OCI-LY3 (cell line): ENCODE data around the gene ZNF677.
"Not testable (repeated sequence)": the region's sequence is repeated elsewhere in the genome, so short reads cannot be mapped to it uniquely, and the experiment has no call there.

ENCODE experiments used
- CTCF ChIP-seq: fragments of 200-600, 300-600 bp; sonication (generic); IDR thresholded peaks from 2 replicates; pipeline ENCODE4 v1.5.1; 2014; ENCODE audit warnings: antibody characterized with exemption, low read length, low read depth
- EZH2phosphoT487 ChIP-seq: fragments of 200-600 bp; shearing (Covaris generic); IDR thresholded peaks from 2 replicates; pipeline ENCODE4 v1.6.1; 2018; ENCODE audit warnings: antibody characterized with exemption, mixed run types, low read depth

GRCh38 chr19:53281947-53282346 lies 27.3 kb upstream of the ZNF677 start:
- TF ChIP-seq EZH2phosphoT487, CTCF: not testable (repeated sequence)
